Psoas muscle (tissue), 8 donors: ENCODE measurements around the gene VEPH1. TPM values are rescaled to one million over a fixed set of nuclear protein-coding genes. Genes with fewer than 3 reads are reported as not detected.

Experiments used
- ATAC-seq, 4 donors: fragments of 200-7000 bp; cut with Tn5 transposase; one replicate each; pipeline ENCODE4 v1.9.1; 2020; ENCODE audit warnings: moderate library complexity in 3 of 4, mild to moderate bottlenecking in 2 of 4
- DNase-seq, 2 donors: peaks; one replicate each; pipeline ENCODE4 v3.0.0-alpha.2; 2020
- H3K27ac ChIP-seq: fragments of 200-600 bp; one replicate; pipeline ENCODE4 v1.8.0; 2022
- H3K27me3 ChIP-seq, 3 donors: fragments of 200-600 bp in 1 of 3; one replicate each; pipeline versions ENCODE4 v1.6.1 to v1.8.0; 2013 to 2022; ENCODE audit warnings: low read length in 2 of 3, mild to moderate bottlenecking in 2 of 3, moderate library complexity in 1 of 3; ENCODE audit not compliant: insufficient read depth in 3 of 3
- H3K36me3 ChIP-seq, 2 donors: fragments of 200-600 bp in 1 of 2; one replicate each; pipeline versions ENCODE4 v1.6.1 to v1.8.0; 2013 to 2022; ENCODE audit warnings: low read depth in 1 of 2, mild to moderate bottlenecking in 1 of 2, moderate library complexity in 1 of 2; ENCODE audit not compliant: insufficient read depth in 1 of 2
- H3K4me1 ChIP-seq: fragments of 200-600 bp; one replicate; pipeline ENCODE4 v1.8.0; 2022
- H3K4me3 ChIP-seq: fragments of 200-600 bp; one replicate; pipeline ENCODE4 v1.8.0; 2022; ENCODE audit warnings: mild to moderate bottlenecking
- H3K9me3 ChIP-seq: fragments of 200-600 bp; one replicate; pipeline ENCODE4 v1.8.0; 2022
- CTCF ChIP-seq: fragments of 200-600 bp; IDR thresholded peaks from one replicate; pipeline ENCODE4 v1.8.0; 2022; ENCODE audit warnings: antibody characterized with exemption
- whole genome bisulfite sequencing, 3 donors: extraction: QIAGEN DNeasy Blood & Tissue Kit; methylation state at CpG; one replicate each; pipeline versions ENCODE4 v1.1.6 to v1.1.7; 2013; 5-methylcytosine and 5-hydroxymethylcytosine counted together
- intact Hi-C, 2 donors: fragments of 100-400 bp; cut with DNase I; formaldehyde crosslinking; loops; one replicate each; pipeline versions ENCODE4 v1.11.0 to v1.14.2; 2022
- polyA plus RNA-seq, 3 donors: library from polyadenylated mRNA; stranded (reverse); fragments of 200-250 nt; gene quantifications; one replicate each; pipeline ENCODE4 v1.2.3, GENCODE V29; 2013
- total RNA-seq, 4 donors: library from RNA; stranded (reverse); fragmentation: NEBNext Ultra II Directional in 2 of 4; extraction: Animal tissue kit (Norgen Biotek cat#: 25700) in 2 of 4; gene quantifications; one replicate each; pipeline versions ENCODE4 v1.2.1 to v1.2.4, GENCODE V29; 2021 to 2023
- donor health status: healthy with polysubstance abuse.
- donor health status: DM: no; HTN: no; CAD: no; lungs with moderate emphysema.
- donor health status: Bipolar disorder and iron deficiency.
- donor health status: healthy.
- donor health status: DM: yes; HTN: yes; CAD: no.
- donor health status: DM: no; HTN: no; CAD: no.
- donor health status: DM: no; HTN: no; CAD: no.
- donor health status: DM: yes; HTN: yes; CAD: no.

The VEPH1 gene
- total and polyA plus RNA-seq, 7 donors = 0.14 to 0.34 (median 0.25) TPM; not detected in 2

- TF ChIP-seq CTCF = no peak
- Histone ChIP-seq H3K27me3 (no peaks in the 10 kb centered on the region), H3K9me3 (no peaks in the 10 kb centered on the region), H3K36me3 (no peaks in the 10 kb centered on the region), H3K4me3 (no peak overlapping the region), H3K4me1 (no peaks in the 10 kb centered on the region), H3K27ac (no peak overlapping the region)
- 64 to 70% (median 65%) methylated on average over 2 of the region's 2 CpGs for WGBS, 3 donors
- DNase-seq (no peak), ATAC-seq (no peak)
- intact Hi-C loops = no loop called here
Observed at GRCh38 chr3:157429708-157430107, 73.5 kb downstream of the VEPH1 start.

DNA sequence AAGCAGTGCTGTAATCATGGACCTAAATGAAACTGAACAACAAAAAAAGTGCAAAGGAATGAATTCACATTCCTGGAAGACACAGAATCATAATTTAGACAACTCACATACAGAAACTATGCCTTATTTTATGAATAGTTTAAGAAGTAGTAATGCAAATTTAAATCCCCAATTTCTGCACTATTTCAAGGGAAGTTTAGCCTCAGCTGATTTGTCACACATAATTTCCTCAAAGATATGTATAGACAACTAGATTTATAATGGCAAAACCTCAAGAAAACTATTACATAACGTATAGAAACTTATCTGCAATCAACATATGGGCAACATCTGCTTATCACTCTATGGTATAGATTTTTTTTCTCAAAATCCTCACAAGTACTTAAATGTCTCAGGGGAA is 74.4 kb downstream of the VEPH1 start:
- Histone ChIP-seq H3K36me3 (no peaks in the 10 kb centered on the region), H3K9me3 (no peaks in the 10 kb centered on the region), H3K27me3 (no peaks in the 10 kb centered on the region), H3K4me3 (no peak overlapping the region), H3K4me1 (no peaks in the 10 kb centered on the region), H3K27ac (no peak overlapping the region)
- no peak for DNase-seq
- intact Hi-C loops = no loop called here
- no peak for ATAC-seq
- WGBS, 3 donors = 51 to 80% (median 57%) methylated on average over 1 of the region's 1 CpG
- no peak for TF ChIP-seq CTCF

- WGBS, 3 donors = 62 to 73% (median 64%) methylated on average over 4 of the region's 4 CpGs
- intact Hi-C loops = no loop called here
Observed at GRCh38 chr3:157427901-157428300, 75.3 kb downstream of the VEPH1 start.

DNA sequence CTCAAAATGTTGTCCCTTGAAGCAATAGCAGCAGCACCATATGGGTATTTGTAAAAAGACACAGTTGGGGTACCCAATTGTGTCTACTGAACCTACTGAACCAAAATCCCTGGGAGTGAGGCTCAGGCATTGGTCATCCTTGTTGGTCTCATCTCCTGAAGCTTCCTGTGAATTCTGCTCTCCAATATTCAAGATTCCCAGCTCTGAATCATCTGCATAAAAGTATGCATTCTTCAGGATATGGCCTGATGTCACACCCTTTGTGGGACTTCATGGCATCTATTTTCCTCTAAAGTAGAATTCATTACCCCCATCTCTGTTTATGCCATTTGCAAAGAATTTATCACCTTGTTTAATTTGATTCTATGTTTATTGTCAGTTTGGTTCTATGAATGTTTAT is 79.9 kb downstream of the VEPH1 start:
- ATAC-seq = no peak
- intact Hi-C loops = no loop called here
- H3K9me3 ChIP-seq = no peaks in the 10 kb centered on the region
- no peaks in the 10 kb centered on the region for H3K36me3 ChIP-seq
- H3K4me3 ChIP-seq = no peak overlapping the region
- no peak overlapping the region for H3K27ac ChIP-seq
- no peaks in the 10 kb centered on the region for H3K4me1 ChIP-seq
- DNase-seq = no peak
- H3K27me3 ChIP-seq = peaks cover 0 to 2% (median 0%) of the 10 kb centered on the region in 3 donors
- no peak for TF ChIP-seq CTCF

More at GRCh38 chr3:157427901-157428300, 75.3 kb downstream of the VEPH1 start:
- ATAC-seq (no peak), DNase-seq (no peak)
- Histone ChIP-seq H3K36me3 (no peaks in the 10 kb centered on the region), H3K4me1 (no peaks in the 10 kb centered on the region), H3K4me3 (no peak overlapping the region), H3K9me3 (no peaks in the 10 kb centered on the region), H3K27me3 (no peaks in the 10 kb centered on the region), H3K27ac (no peak overlapping the region)
- TF ChIP-seq CTCF = no peak

DNA sequence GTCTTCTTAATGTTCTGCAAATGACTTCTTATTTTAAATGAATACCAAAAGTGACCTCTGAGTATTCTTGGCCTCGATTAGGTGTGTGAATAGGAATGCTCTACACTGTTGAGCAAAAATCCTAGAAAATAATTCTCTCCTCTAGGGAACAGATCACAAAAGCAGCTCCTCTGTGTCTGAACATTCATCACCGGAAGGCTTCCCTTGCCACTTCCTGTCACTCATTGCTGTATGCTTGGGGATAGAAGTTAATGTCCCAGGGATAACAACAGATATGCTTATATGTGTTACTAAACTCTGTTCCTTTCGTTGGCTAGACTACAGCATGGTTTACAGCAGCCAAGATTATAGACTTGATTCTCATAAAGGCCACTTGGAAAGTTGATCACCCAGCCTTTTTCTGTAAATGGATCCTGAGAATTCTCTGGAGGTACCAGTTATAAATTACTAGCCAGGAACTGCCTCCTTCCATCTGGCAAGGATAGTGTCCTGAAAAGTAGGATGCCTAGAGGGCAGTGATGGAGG is 82.5 kb downstream of the VEPH1 start:
- no peak for TF ChIP-seq CTCF
- ATAC-seq (no peak), DNase-seq (no peak)
- H3K9me3 ChIP-seq = no peaks in the 10 kb centered on the region
- no peak overlapping the region for H3K27ac ChIP-seq
- intact Hi-C loops = no loop called here
- peaks cover 0 to 2% (median 0%) of the 10 kb centered on the region in 3 donors for H3K27me3 ChIP-seq
- no peaks in the 10 kb centered on the region for H3K4me1 ChIP-seq
- no peak overlapping the region for H3K4me3 ChIP-seq
- 48 to 53% (median 49%) methylated on average over 3 of the region's 3 CpGs for WGBS, 3 donors
- no peaks in the 10 kb centered on the region for H3K36me3 ChIP-seq
